Measurements from ENCODE around the gene C2CD4D.

The C2CD4D gene

GRCh38 chr1:151832318-151832980, 7.2 kb downstream of the C2CD4D start:
- no peak for DNase-seq

DNA sequence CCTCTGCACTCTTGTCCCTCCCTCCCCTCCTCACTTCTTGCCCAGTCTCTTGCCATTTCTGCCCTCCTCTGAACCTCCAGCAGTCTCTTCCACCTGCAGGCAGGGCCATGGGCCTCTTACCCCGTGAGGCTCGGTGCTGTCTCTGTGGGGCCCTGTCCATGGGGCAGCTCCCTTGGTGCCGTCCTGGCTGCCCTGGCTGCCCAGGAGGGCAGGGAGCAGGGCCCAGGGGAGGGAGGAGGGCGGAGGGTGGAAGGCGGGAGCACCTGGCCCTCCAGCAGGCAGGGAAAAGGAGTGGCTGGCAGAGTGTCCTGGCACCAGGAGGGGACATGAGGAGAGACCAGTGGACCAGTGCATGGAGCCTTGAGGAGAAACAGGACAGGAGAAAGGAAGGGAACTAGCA, 8.0 kb downstream of the C2CD4D start, which contains the start of gene RORC:
RORC (minus strand) TSS at position 198 of the 400 bp plus-strand sequence; CDS start at position 160, 38 bp downstream.
- DNase-seq: no peak

DNA sequence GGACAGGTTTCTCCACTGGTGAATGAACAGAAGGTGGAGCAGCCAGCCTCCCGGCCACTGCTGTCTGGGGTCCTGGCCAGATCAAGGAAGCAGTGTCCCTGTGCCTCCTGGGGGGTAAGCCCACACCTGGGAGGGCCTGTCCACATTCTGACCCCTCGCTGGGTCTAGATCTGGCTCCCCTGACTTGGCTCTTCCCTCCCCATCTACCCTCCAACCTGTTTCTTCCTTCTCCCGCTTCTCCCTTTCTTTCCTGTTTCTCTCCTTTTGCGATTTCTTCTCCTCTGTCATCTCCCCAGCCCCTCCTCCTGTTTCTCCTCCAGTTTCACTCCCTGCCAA, 8.4 kb downstream of the C2CD4D start:
- DNase-seq: no peak

DNA sequence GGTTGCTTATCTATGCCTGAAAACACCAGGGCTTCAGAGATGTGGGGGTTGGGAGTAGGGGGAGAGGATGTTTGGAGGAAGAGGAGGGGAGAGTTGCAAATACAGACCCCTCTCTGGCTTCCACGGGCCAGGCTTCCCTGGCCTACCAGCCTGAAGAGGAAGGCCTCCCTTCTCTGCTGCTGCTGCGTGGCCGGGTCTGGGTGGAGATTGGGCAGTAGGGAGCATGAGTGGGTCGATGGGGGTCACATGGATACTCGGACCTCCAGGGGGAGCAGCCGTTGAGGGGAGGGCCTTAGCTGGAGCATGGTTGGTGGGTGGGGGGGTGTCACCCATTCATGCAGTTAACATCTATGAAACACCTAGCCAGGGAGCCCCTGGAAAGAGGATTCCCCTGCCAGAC, 9.6 kb downstream of the C2CD4D start:
- no peak for DNase-seq

- no peak for DNase-seq
These were observed 10.1 kb downstream of the C2CD4D start for GRCh38 chr1:151829352-151830046.

DNA sequence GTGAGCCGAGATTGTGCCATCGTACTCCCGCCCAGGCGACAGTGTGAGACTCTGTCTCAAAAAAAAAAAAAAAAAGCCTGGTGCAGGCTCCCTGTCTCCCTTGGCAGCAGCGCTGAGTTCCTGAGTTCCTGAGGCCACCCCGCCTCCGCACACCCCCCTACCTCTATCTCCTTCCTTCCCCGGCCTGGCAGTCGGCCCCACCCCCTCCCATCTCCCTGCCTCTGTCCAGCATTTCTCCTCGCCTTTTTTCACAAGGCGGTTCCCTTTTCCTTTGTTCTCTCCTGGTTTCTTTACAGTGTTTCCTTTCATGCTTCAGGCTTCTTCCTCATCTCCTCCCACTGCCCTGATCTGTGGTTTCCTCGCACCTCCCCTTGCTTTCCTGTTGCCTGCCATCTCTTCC, 10.7 kb downstream of the C2CD4D start:
- DNase-seq: no peak

DNA sequence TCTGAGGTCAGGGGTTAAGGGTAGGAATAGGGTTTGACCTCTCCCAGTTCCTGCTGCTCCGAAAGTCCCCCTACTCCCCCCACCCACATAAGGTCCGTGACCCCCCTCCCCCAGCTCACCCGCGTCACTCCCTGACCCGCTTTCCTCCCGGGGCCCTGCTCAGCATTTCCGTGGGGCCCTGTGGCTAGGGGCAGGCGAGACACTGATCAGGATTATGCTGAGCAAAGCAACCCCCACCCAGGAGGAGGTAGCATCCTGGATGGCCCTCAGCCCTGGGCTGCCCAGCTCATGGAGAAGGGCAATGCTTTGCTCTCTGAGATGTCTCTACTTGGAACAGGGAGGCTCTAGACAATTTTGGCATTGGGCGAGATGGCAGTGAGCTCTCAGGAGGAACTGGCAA, 11.8 kb downstream of the C2CD4D start:
- DNase-seq: no peak

DNA sequence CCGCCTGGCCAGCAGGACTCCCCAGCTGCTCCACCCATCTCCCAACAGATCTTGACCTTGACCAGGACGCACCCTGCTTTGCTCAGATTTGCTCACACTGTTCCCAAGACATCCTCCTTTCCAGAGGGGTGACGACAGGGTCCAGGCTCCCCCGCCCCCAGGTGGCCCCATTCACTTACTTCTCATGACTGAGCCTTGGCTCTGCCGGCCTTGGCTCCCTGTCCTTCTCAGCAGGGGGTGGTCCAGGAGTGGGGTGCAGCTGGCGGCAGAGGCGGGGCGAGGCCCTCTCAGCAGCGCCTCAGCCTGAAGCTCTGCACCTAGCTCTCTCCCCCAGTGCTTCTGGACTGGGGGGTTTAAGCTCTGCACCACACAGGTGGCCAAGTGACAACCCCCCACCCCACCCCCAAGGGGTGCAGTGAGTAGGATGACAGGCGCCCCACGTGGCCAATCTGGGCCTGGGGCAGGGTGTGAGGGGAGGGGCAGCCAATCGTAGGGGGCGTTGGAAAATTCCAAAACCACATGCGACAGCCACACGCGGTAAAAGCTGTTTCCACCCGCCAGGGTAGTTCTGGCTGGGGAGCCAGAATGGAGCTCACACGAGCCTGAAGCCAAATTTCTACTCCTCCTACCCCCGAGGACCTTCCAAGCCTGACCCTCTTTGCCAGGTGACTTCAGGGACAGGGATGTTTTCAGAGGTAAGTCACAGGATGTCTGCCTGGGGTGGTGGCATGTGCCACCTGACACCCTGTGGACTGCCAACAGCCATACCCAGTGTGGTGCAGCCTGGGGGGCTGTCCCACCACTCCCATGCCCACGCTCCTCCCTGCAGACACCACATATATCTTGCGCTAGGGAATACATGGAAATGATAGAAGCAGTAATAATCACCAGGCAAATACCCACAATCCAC, 13.6 kb downstream of the C2CD4D start:
- DNase-seq: no peak

DNA sequence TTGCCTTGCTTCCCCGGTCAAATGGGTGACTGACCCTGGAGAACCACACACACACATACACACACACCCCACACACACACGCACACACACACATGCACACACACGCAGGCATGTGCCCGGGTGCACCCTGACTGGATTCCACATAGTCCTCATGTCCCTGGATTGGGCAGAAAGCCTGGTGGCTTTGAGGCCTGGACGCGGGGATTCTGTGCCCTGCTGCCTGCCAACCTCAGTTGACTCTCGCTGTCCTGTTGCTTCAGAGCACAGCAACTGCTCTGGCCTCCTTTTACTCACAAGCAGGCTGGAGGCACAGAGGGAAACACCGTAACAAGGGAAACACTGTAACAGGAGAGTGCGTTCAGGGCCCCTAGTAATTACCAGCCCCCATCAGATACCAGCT, 14.4 kb downstream of the C2CD4D start:
- DNase-seq: no peak

- no peak for DNase-seq
These were observed 16.4 kb downstream of the C2CD4D start for GRCh38 chr1:151823175-151823574.

GRCh38 chr1:151822404-151822803, 17.2 kb downstream of the C2CD4D start:
- DNase-seq: no peak

DNA sequence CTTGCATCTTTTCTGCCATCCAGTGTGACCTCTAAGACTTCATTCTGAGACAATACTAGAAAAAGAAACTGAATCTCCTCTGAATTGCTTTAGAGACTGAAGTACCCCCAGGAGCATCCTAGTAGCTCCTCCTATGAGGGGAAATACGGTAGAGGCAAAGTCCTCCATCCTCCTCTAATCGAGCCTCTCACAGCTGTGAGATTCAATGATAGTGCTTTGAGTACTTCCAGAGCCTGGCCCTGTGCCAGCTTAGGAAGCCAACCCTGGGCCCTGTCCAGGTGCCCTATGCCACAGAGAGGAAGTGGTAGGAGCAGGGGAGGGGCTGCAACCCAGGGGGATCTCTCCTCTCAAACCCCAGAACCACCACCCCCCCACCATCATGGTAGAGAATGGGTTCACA, 18.7 kb downstream of the C2CD4D start:
- DNase-seq: no peak

DNA sequence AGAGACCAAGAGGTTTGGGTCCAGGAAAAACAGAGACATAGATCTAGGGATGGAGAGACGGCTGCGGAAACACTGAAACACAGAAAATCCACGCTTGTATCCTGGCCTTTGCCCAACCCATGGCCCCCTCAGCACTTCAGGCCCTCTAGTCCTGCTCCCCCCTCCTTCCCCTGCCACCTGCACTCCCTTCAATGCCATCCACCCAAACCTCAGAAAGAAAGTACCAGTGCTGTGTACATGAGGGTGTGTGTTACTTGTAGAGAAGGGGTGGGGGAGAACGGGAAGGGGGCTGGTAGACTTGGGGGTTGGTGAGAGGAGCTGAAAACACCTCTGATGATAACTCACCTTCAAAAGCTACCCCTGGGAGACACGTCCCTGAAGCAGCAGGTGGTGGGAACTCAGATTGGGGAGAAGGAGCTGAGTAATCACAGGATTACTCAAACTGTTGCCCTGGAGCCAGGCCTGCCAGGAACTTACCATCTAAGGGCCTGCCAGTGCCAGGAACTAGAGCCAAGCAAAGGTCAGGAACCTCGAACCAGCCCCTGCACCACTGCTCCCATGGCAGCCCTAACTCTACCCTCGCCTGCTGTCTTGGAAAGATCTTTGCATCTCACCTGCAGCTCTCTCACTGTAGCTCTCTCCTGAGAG, 19.5 kb downstream of the C2CD4D start:
- DNase-seq: no peak

DNA sequence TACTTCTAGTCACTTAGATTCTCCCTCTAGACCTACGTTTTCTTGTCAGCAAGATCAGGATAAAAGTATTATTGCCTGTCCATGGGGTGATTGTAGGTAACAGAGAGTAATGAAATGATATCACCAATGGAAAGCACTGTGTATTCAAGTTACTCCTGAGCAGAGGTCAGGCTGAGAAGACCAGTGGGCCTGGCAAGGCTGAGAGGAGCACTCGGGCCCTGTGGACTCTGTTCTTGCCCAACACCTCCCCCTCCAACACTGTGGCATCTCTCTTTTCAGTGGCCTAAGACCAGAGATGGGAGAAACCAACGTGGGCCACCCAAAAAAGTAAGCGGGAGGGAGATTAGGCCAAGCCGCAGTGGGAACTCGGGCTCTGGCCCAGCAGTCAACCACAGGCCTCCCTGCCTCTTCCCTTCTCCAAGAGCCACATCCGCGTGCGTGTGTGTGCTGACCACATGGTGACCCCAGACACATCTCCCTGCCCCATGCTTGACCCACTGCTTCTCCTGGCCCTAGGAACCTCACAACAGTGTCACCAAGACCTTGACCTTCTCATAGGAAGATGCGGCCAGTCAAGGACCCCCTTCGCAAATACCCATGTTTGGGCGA, 20.3 kb downstream of the C2CD4D start:
- DNase-seq: no peak

DNA sequence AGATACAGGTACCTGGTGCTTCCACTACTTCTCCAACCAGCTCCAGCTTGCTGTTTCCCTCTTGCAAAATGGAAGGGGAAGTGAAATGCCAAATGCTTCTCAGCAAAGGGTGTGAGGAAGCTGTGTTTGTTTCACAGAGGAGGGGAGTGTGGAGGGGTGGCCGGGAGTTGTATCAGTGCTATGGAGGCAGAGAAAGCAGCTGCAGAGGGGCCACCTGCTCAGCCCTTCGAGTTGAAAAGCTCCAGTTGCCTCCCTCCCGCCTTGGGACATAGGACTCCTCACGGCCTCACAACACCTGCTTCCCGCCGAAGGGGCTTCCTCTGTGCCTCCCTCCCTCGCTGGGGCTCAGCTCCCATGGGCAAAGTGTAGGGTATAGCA, 22.3 kb downstream of the C2CD4D start:
- DNase-seq: no peak

DNA sequence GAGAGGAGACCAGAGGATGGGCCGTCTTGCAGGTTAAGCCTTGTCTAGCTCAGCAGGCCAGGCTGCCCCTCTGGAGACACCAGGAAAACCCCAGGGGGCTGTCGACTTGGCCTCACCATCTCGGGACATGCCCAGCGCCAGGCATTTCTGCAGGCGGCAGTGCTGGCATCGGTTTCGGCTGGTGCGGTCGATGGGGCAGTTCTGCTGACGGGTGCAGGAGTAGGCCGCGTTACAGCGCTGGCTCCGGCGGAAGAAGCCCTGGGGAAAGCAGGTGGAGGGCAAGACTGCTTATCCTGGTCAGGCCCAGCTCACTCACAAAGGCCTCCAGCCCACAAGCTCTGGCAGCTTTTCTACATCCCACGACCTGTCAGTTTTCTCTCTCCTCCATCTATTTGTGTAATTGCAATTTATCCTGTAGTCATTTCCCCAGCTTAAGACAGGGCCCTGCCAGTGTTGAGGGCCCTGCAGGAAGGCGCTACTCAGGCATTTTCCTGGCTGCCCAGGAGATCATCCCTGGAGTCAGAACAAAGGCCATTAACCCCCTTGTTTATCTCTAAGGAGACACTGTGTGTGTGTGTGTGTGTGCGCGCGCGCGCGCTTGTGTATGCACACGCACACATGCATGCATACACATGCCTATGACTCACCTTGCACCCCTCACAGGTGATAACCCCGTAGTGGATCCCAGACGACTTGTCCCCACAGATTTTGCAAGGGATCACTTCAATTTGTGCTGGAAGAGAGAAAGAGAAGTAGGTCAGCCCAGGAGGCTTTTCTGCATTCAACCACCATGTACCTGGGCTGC, 22.9 kb downstream of the C2CD4D start:
- no peak for DNase-seq

- DNase-seq: peak; percentile 64
These were observed 23.8 kb downstream of the C2CD4D start for GRCh38 chr1:151815716-151816327.

- no peak for DNase-seq
These were observed 24.6 kb downstream of the C2CD4D start for GRCh38 chr1:151814971-151815545.

DNA sequence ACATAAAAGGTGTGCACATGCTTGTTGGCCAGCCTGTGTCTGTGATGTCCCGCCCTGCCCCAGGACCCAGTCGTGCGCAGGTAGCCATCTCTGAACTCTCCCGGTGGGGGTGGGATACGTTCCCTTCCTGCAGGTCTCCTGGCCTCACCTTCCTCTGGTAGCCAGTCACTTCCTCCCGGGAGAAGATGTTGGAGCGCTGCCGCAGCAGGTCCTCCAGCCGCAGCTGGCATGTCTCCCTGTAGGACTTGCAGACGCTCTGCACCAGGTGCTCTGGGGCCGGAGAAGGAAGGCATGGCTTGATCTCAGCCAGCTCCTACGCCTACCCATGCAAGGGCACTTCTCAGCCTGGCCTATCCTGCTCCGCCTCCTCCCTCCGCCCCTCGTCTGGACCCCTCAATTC, 25.2 kb downstream of the C2CD4D start:
- DNase-seq: no peak

GRCh38 chr1:151813271-151813977, 26.2 kb downstream of the C2CD4D start:
- no peak for DNase-seq
